SK-N-SH (cell line): ENCODE data around the gene SGF29. TPM values are rescaled to one million over a fixed set of nuclear protein-coding genes. Genes with fewer than 3 reads are reported as not detected.

ENCODE experiments used
- CTCF ChIA-PET: fragments of 300-600, 350-600 bp; formaldehyde crosslinking; extraction: SDS; loops from one replicate; lab custom pipeline; 2021; lab: Yijun Ruan, JAX
- POLR2A ChIA-PET: fragments of 350-600 bp; sonication (Branson Sonifier 250); formaldehyde crosslinking; extraction: SDS; loops from one replicate; lab custom pipeline; 2020; ENCODE audit warnings: antibody characterized with exemption, inconsistent platforms; lab: Yijun Ruan, JAX
- DNase-seq: peaks from one replicate; pipeline ENCODE4 v3.0.0; 2012
- H2AFZ ChIP-seq: fragments of 200-600 bp; sonication (generic); 2 replicates; pipeline ENCODE4 v1.8.1; 2016; ENCODE audit warnings: antibody characterized with exemption, mild to moderate bottlenecking, low read depth
- H3F3A ChIP-seq: fragments of 200-600 bp; sonication (generic); replicated peaks from 2 replicates; pipeline ENCODE3; 2016; ENCODE audit warnings: antibody characterized with exemption, mild to moderate bottlenecking; ENCODE audit not compliant: insufficient read depth
- H3K27ac ChIP-seq, 2 experiments: fragments of 200-500 bp in 1 of 2; fragments of 200-600 bp in 1 of 2; sonication (Bioruptor generic) in 1 of 2; sonication (generic), shearing (Covaris generic) in 1 of 2; 2 replicates each; pipeline versions ENCODE4 v1.5.1 to v1.6.1; 2014 to 2016; ENCODE audit warnings: low read depth in 2 of 2, inconsistent platforms in 1 of 2, low read length in 1 of 2, mild to moderate bottlenecking in 1 of 2, mixed read lengths in 1 of 2
- H3K27me3 ChIP-seq: fragments of 200-600 bp; sonication (generic), shearing (Covaris generic); 2 replicates; pipeline ENCODE4 v1.6.1; 2016; ENCODE audit warnings: mixed run types; ENCODE audit not compliant: insufficient read depth
- H3K36me3 ChIP-seq, 2 experiments: fragments of 200-500 bp in 1 of 2; fragments of 200-600 bp in 1 of 2; sonication (Bioruptor generic) in 1 of 2; sonication (generic) in 1 of 2; replicated peaks in 1 of 2; 2 replicates each; pipeline versions ENCODE3 to v1.5.1; 2014 to 2016; ENCODE audit warnings: low read length in 1 of 2, mild to moderate bottlenecking in 1 of 2; ENCODE audit not compliant: insufficient read depth in 2 of 2, control insufficient read depth in 1 of 2
- H3K4me1 ChIP-seq, 2 experiments: fragments of 200-500 bp in 1 of 2; fragments of 200-600 bp in 1 of 2; sonication (Bioruptor generic) in 1 of 2; sonication (generic), shearing (Covaris generic) in 1 of 2; 2 replicates each; pipeline versions ENCODE4 v1.5.1 to v1.6.1; 2014 to 2016; ENCODE audit warnings: low read depth in 1 of 2, low read length in 1 of 2, mixed run types in 1 of 2; ENCODE audit not compliant: insufficient read depth in 2 of 2, control insufficient read depth in 1 of 2
- H3K4me2 ChIP-seq: fragments of 200-600 bp; sonication (generic), shearing (Covaris generic); 2 replicates; pipeline ENCODE4 v1.6.1; 2017; ENCODE audit warnings: mixed run types
- H3K4me3 ChIP-seq, 2 experiments: fragments of 200-500 bp in 1 of 2; fragments of 200-600 bp in 1 of 2; sonication (Bioruptor generic) in 1 of 2; sonication (generic), shearing (Covaris generic) in 1 of 2; 2 replicates each; pipeline versions ENCODE4 v1.5.1 to v1.8.1; 2014 to 2016; ENCODE audit warnings: low read depth in 2 of 2, inconsistent platforms in 1 of 2, low read length in 1 of 2, mild to moderate bottlenecking in 1 of 2, mixed read lengths in 1 of 2, moderate library complexity in 1 of 2
- H3K79me2 ChIP-seq: fragments of 200-600 bp; sonication (generic); 2 replicates; pipeline ENCODE4 v1.8.1; 2017; ENCODE audit warnings: mild to moderate bottlenecking; ENCODE audit not compliant: insufficient read depth
- H3K9ac ChIP-seq: fragments of 200-600 bp; sonication (generic); 2 replicates; pipeline ENCODE4 v1.6.1; 2017; ENCODE audit warnings: mixed run types
- H3K9me2 ChIP-seq: fragments of 200-600 bp; sonication (generic); 2 replicates; pipeline ENCODE4 v1.6.1; 2017; ENCODE audit warnings: mixed run types
- H3K9me3 ChIP-seq: fragments of 200-600 bp; sonication (generic); 2 replicates; pipeline ENCODE4 v1.6.1; 2017; ENCODE audit warnings: mixed run types, mild to moderate bottlenecking, moderate library complexity
- H4K20me1 ChIP-seq: fragments of 200-600 bp; sonication (generic); 2 replicates; pipeline ENCODE4 v1.6.1; 2017; ENCODE audit warnings: mild to moderate bottlenecking, mixed run types; ENCODE audit not compliant: insufficient read depth
- CTCF ChIP-seq: fragments of 200-600 bp; sonication (generic); IDR thresholded peaks from 2 replicates; pipeline ENCODE4 v1.6.1; 2017; ENCODE audit warnings: antibody characterized with exemption, mild to moderate bottlenecking, moderate library complexity
- EP300 ChIP-seq, 2 experiments: IDR thresholded peaks; 2 replicates each; pipeline versions ENCODE4 v1.4.0 to v1.6.1; 2012; ENCODE audit warnings: borderline replicate concordance in 1 of 2, low read depth in 1 of 2, low read length in 1 of 2
- FOSL2 ChIP-seq: IDR thresholded peaks from 2 replicates; pipeline ENCODE4 v1.4.0; 2012; ENCODE audit warnings: low read depth, mild to moderate bottlenecking, moderate library complexity, borderline replicate concordance
- FOXJ3 ChIP-seq: sonication (generic); formaldehyde crosslinking; IDR thresholded peaks from 2 replicates; pipeline ENCODE4 v1.5.1; 2020; ENCODE audit warnings: mild to moderate bottlenecking, missing genetic modification reagents
- FOXM1 ChIP-seq: IDR thresholded peaks from 2 replicates; pipeline ENCODE4 v1.4.0; 2012; ENCODE audit warnings: low read depth, mild to moderate bottlenecking
- IRF3 ChIP-seq: fragments of 150-350 bp; IDR thresholded peaks from 2 replicates; pipeline ENCODE4 v1.6.1; 2016; ENCODE audit warnings: mild to moderate bottlenecking, low read depth, low read length
- MAX ChIP-seq: IDR thresholded peaks from 2 replicates; pipeline ENCODE4 v1.4.0; 2012; ENCODE audit warnings: low read depth
- MXI1 ChIP-seq: IDR thresholded peaks from 2 replicates; pipeline ENCODE4 v1.6.1; 2012; ENCODE audit warnings: mild to moderate bottlenecking, low read depth, low read length, improper control_type of control experiment
- NRF1 ChIP-seq: IDR thresholded peaks from 2 replicates; pipeline ENCODE4 v1.6.1; 2012; ENCODE audit warnings: low read depth, mild to moderate bottlenecking, low read length
- PBX3 ChIP-seq: IDR thresholded peaks from 2 replicates; pipeline ENCODE4; 2012
- RAD21 ChIP-seq: IDR thresholded peaks from 2 replicates; pipeline ENCODE4 v1.6.1; 2012; ENCODE audit warnings: mild to moderate bottlenecking, low read length
- RCOR1 ChIP-seq: fragments of 150-350 bp; IDR thresholded peaks from 2 replicates; pipeline ENCODE4 v1.6.1; 2017; ENCODE audit warnings: antibody characterized with exemption, low read length
- SIN3A ChIP-seq: IDR thresholded peaks from 2 replicates; pipeline ENCODE4 v1.6.1; 2012; ENCODE audit warnings: low read depth, mild to moderate bottlenecking, low read length, moderate library complexity, borderline replicate concordance
- USF2 ChIP-seq: fragments of 150-350 bp; IDR thresholded peaks from 2 replicates; pipeline ENCODE4 v1.6.1; 2017; ENCODE audit warnings: antibody characterized with exemption, low read length, low read depth, borderline replicate concordance
- YY1 ChIP-seq: IDR thresholded peaks from 2 replicates; pipeline ENCODE4 v1.4.0; 2012; ENCODE audit warnings: low read depth, mild to moderate bottlenecking
- ZBTB33 ChIP-seq: IDR thresholded peaks from 2 replicates; pipeline ENCODE4 v1.4.0; 2012; ENCODE audit warnings: low read depth, borderline replicate concordance
- WGBS: methylation state at CpG from one replicate; pipeline ENCODE4 v1.1.6; 2017; ENCODE audit warnings: low lambda C conversion rate; 5-methylcytosine and 5-hydroxymethylcytosine counted together
- polyA plus RNA-seq, 3 experiments: library from polyadenylated mRNA; depleted of rRNA; stranded (reverse); fragments of >200 nt; gene quantifications; 2 replicates each; pipeline ENCODE4 v1.2.3, GENCODE V29; 2012

The SGF29 gene
- polyA plus RNA-seq, 1 of the 3 experiments (the other 2 are of a cell fraction), result 4.6 TPM

DNA sequence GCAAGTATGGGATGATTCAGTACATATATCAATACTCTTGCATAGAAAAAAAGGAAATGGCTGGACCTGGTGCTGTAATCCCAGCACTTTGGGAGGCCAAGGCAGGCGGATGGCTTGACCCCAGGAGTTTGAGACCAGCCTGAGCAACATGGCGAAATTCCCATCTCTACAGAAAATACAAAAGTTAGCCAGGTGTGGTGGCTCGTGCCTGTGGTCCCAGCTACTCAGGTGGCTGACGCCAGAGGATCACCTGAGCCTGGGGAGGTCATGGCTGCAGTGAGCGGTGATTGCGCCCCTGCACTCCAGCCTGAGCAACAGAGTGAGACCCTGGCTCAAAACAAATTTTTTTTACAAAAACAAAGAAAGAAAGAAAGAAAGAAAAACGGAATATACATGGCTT, 7.1 kb upstream of the SGF29 start:
- POLR2A ChIA-PET, result no interaction called here
- Histone ChIP-seq H3K9me3 (no peaks in the 10 kb centered on the region), H4K20me1 (no peaks in the 10 kb centered on the region), H3F3A (peaks cover 6% of the 10 kb centered on the region), H2AFZ (no peak overlapping the region), H3K27ac (no peak overlapping the region), H3K36me3 (no peaks in the 10 kb centered on the region), H3K4me2 (no peak overlapping the region), H3K4me3 (no peak overlapping the region), H3K27me3 (no peaks in the 10 kb centered on the region), H3K9ac (no peak overlapping the region), H3K79me2 (no peaks in the 10 kb centered on the region), H3K9me2 (no peaks in the 10 kb centered on the region), H3K4me1 (peaks cover 0 to 5% of the 10 kb centered on the region in 2 experiments; a peak in 1 of 4 replicates)
- TF ChIP-seq CTCF, result no peak
- TF ChIP-seq ZBTB33, result no peak
- TF ChIP-seq EP300 (IDR thresholded peaks at IDR 0.05; ENCODE audit: borderline replicate concordance in 1 of 2, low read depth in 1 of 2, low read length in 1 of 2), result no peak
- TF ChIP-seq NRF1, result no peak
- TF ChIP-seq SIN3A, result no peak
- no peak for TF ChIP-seq MXI1
- no peak for TF ChIP-seq PBX3
- TF ChIP-seq USF2, result no peak
- no peak for TF ChIP-seq RAD21
- no peak for TF ChIP-seq RCOR1
- TF ChIP-seq YY1, result no peak
- TF ChIP-seq FOXM1, result no peak
- no peak for TF ChIP-seq FOXJ3 (CRISPR knock-in tag)
- TF ChIP-seq IRF3, result no peak
- TF ChIP-seq FOSL2, result no peak
- no peak for TF ChIP-seq MAX
- WGBS, result 70% methylated on average over 7 of the region's 7 CpGs
- no peak for DNase-seq
- CTCF ChIA-PET, result no interaction called here
